Esophagus squamous epithelium (tissue), 4 donors: ENCODE data around the gene CAMTA1.

ENCODE experiments used
- CTCF ChIP-seq, 6 experiments: fragments of 450-650 bp in 4 of 6; fragments of 200-600 bp in 2 of 6; sonication (generic) in 2 of 6; IDR thresholded peaks; one replicate each; pipeline ENCODE4 v1.5.1; 2016 to 2019; ENCODE audit warnings: antibody characterized with exemption in 6 of 6, mild to moderate bottlenecking in 4 of 6, moderate library complexity in 4 of 6
- POLR2A ChIP-seq, 4 donors: fragments of 450-650 bp; IDR thresholded peaks; one replicate each; pipeline ENCODE4 v1.6.1; 2017; ENCODE audit warnings: antibody characterized with exemption in 4 of 4, mild to moderate bottlenecking in 4 of 4, moderate library complexity in 3 of 4

DNA sequence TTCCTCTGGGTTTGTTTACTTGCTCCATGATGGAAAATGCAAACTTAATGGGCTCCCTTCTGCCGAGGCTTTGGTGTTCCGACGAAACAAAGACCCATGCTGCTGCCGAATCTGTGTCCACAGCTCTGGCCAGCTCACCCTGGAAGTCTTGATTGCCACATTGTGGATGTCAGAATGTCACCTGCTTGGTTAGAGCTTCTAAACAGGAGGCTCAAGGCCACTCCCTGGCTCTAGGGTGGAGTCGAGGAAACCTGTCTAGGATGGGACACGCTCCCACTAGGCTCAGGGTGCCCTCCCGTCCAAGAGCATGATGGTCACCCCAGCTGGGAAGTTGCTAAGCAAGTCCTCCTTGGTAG is 706.5 kb downstream of the CAMTA1 start:
- TF ChIP-seq CTCF (IDR thresholded peaks at IDR 0.05): no peak
- no peak for TF ChIP-seq POLR2A (IDR thresholded peaks at IDR 0.05)
